PFSK-1 (cell line): ENCODE results near the gene TNFRSF13B.

Experiments used
- FOXP2 ChIP-seq: optimal IDR thresholded peaks from 2 replicates; pipeline ENCODE3; 2011; ENCODE audit warnings: borderline replicate concordance, control low read depth, inconsistent platforms; ENCODE audit not compliant: insufficient read depth; ENCODE audit errors: extremely low read length, extremely low read depth
- POLR2AphosphoS5 ChIP-seq: IDR thresholded peaks from 2 replicates; pipeline ENCODE4 v1.6.1; 2012; ENCODE audit warnings: low read depth, mild to moderate bottlenecking, control low read depth, low read length, moderate library complexity
- SIN3A ChIP-seq: IDR thresholded peaks from 2 replicates; pipeline ENCODE4 v1.6.1; 2012; ENCODE audit warnings: mild to moderate bottlenecking, low read length, moderate library complexity, borderline replicate concordance; ENCODE audit not compliant: insufficient read depth
- TAF1 ChIP-seq: IDR thresholded peaks from 2 replicates; pipeline ENCODE4 v1.6.1; 2012; ENCODE audit warnings: low read length, control low read depth, borderline replicate concordance; ENCODE audit not compliant: insufficient read depth
- TF ChIP-seq, protein P1 (sequence below), 2 experiments: IDR thresholded peaks; 2 replicates each; pipeline versions ENCODE4 v1.6.1 to v1.8.0; 2011 to 2012; ENCODE audit warnings: low read depth in 2 of 2, low read length in 2 of 2, control low read depth in 1 of 2, inconsistent platforms in 1 of 2, mild to moderate bottlenecking in 1 of 2, moderate library complexity in 1 of 2; ENCODE audit not compliant: insufficient read depth in 1 of 2

TNFRSF13B gene

GRCh38 chr17:16972346-16972745 lies 428 bp upstream of the TNFRSF13B start:
- TF ChIP-seq POLR2AphosphoS5 (no peak), FOXP2 (no peak), TAF1 (no peak), SIN3A (no peak)
- TF ChIP-seq, protein P1, sequence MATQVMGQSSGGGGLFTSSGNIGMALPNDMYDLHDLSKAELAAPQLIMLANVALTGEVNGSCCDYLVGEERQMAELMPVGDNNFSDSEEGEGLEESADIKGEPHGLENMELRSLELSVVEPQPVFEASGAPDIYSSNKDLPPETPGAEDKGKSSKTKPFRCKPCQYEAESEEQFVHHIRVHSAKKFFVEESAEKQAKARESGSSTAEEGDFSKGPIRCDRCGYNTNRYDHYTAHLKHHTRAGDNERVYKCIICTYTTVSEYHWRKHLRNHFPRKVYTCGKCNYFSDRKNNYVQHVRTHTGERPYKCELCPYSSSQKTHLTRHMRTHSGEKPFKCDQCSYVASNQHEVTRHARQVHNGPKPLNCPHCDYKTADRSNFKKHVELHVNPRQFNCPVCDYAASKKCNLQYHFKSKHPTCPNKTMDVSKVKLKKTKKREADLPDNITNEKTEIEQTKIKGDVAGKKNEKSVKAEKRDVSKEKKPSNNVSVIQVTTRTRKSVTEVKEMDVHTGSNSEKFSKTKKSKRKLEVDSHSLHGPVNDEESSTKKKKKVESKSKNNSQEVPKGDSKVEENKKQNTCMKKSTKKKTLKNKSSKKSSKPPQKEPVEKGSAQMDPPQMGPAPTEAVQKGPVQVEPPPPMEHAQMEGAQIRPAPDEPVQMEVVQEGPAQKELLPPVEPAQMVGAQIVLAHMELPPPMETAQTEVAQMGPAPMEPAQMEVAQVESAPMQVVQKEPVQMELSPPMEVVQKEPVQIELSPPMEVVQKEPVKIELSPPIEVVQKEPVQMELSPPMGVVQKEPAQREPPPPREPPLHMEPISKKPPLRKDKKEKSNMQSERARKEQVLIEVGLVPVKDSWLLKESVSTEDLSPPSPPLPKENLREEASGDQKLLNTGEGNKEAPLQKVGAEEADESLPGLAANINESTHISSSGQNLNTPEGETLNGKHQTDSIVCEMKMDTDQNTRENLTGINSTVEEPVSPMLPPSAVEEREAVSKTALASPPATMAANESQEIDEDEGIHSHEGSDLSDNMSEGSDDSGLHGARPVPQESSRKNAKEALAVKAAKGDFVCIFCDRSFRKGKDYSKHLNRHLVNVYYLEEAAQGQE (IDR thresholded peaks at IDR 0.05; ENCODE audit: insufficient read depth in 1 of 2, low read depth in 2 of 2, low read length in 2 of 2), result no peak

DNA sequence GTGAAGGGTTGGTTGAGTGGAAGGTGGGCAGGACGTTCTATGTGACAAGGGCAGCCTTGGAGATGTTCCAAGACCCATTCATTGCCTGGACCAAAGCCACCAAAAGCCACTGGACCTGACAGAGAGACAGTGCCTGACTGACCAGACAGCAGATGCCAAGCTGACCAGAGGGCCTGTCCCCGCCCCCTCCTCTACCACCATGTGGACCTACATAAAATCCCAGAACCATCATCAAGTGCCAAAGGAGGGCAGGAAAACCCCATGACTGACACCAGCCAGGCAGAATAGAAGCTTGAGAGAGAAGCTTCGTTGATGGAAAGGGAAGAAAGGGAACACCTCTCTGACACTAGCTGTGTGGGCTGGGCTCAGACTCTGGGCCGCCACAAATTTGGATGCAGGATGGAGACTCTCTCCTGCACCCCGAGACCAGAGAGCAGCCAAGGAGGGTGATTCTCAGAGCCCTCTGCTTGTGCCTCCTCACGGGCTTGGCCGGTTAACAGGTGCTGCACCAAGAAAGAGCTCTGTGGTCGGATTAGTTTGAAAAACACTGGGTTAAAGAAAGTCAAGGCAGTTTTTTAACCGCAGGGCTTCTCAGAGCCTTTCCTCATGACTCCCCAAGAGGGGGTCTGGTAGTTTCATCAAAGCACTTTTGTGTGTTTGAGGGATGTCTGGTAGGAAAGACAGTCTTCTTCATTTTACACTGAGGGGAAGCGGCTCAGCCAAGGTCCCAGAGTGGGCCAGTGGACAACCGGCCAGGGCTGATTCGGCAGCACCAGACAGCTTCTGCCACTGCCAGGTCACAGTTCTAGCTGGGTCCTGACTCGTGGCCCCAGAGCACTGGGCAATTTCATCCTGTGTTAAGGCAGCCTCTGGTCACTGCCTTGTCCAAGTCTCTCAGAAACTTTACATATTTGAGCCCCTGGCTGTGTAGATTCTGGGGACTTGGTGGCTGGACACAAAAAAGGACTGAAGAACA lies 1.7 kb downstream of the TNFRSF13B start:
- no peak for TF ChIP-seq TAF1
- no peak for TF ChIP-seq FOXP2
- TF ChIP-seq, protein P1 (IDR thresholded peaks at IDR 0.05; ENCODE audit: insufficient read depth in 1 of 2, low read depth in 2 of 2, low read length in 2 of 2), result no peak
- no peak for TF ChIP-seq POLR2AphosphoS5
- TF ChIP-seq SIN3A, result no peak

DNA sequence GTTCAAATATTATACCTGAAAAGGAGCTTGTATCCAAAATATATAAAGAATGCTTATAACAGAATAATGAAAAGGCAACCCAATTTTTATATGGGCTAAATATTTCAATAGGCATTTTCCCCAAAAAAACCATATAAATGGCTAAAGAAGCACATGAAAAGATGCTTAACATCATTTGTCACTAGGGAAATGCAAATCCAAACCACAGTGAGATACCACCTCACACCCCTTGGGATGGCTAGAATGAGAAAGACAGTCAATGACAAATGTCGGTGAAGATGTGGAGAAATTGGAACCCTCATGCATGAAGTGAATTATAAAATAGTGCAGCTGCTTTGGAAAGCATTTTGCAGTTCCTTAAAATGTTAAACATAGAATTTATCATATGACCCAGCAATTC lies 3.1 kb downstream of the TNFRSF13B start:
- TF ChIP-seq SIN3A (no peak), FOXP2 (no peak)

- TF ChIP-seq FOXP2 (no peak), POLR2AphosphoS5 (no peak), TAF1 (no peak), SIN3A (no peak)
- TF ChIP-seq, protein P1 (IDR thresholded peaks at IDR 0.05; ENCODE audit: insufficient read depth in 1 of 2, low read depth in 2 of 2, low read length in 2 of 2), result no peak
Observed at GRCh38 chr17:16962804-16963203, 9.1 kb downstream of the TNFRSF13B start.

DNA sequence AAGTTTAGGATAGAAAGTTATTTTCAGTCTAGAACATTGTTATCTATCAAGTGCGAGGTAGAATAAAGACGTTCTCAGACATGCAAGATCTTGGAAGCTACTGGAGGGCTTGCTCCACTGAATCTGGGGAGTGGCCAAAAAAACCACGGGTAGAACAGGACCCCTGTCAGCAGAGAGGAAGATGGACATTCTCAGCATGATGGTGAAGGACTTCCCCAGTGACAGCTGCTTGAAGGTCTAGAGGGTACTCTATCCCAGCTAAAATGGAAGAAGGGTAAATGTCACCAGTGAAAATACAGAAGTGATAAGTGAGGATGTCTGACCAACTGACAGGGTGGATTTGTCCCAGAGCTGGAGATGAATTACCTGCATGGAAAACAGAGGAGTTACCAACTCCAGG lies 10.1 kb downstream of the TNFRSF13B start:
- TF ChIP-seq TAF1 (no peak), SIN3A (no peak), FOXP2 (no peak), POLR2AphosphoS5 (no peak)
- TF ChIP-seq, protein P1 (IDR thresholded peaks at IDR 0.05; ENCODE audit: insufficient read depth in 1 of 2, low read depth in 2 of 2, low read length in 2 of 2), result no peak
